Measurements from ENCODE around the gene IGSF9. TPM values are rescaled to one million over a fixed set of nuclear protein-coding genes. Genes with fewer than 3 reads are reported as not detected.

Gene IGSF9
- total RNA-seq, 4 donors from 2014 or later = 0.71 to 1.9 (median 1.4) TPM

GRCh38 chr1:159928491-159929050 is 16.8 kb downstream of the IGSF9 start:
- H3K4me3 ChIP-seq (replicated peaks in 1 of 3) = no peak overlapping the region
- H3K36me3 ChIP-seq = no peaks in the 10 kb centered on the region
- H3K27me3 ChIP-seq = no peaks in the 10 kb centered on the region
- DNase-seq = no peak
- intact Hi-C loops (cut with DNase I) = loop anchor here (10.0 kb wide), 1 partner anchor 166 kb away; the partner anchor contains the start of gene IGSF8
- TF ChIP-seq POLR2A (IDR thresholded peaks at IDR 0.05) (no peak), CTCF (IDR thresholded peaks at IDR 0.05) (no peak)
- 92 to 97% methylated on average over 9 to 11 of the region's 18 CpGs for WGBS, 2 donors
- H3K9me3 ChIP-seq = no peaks in the 10 kb centered on the region
- H3K4me1 ChIP-seq = peaks cover 18 to 25% of the 10 kb centered on the region in 2 donors
- no peak overlapping the region for H3K27ac ChIP-seq

- no peaks in the 10 kb centered on the region for H3K27me3 ChIP-seq
- intact Hi-C loops (cut with DNase I) = loop anchor here (10.0 kb wide), 1 partner anchor 167 kb away; the partner anchor contains the start of gene IGSF8
- no peak overlapping the region for H3K4me3 ChIP-seq (replicated peaks in 1 of 3)
- no peaks in the 10 kb centered on the region for H3K36me3 ChIP-seq
- H3K9me3 ChIP-seq = no peaks in the 10 kb centered on the region
- H3K4me1 ChIP-seq = peaks cover 24 to 32% of the 10 kb centered on the region in 2 donors
- 87% methylated on average over 13 of the region's 13 CpGs for WGBS, 2 donors
- H3K27ac ChIP-seq = no peak overlapping the region
- DNase-seq = no peak
- TF ChIP-seq CTCF (IDR thresholded peaks at IDR 0.05) = no peak
- no peak for TF ChIP-seq POLR2A (IDR thresholded peaks at IDR 0.05)
These were observed 17.5 kb downstream of the IGSF9 start for GRCh38 chr1:159927849-159928431.

- Histone ChIP-seq H3K27me3 (no peaks in the 10 kb centered on the region), H3K27ac (peak overlapping the region; percentile 27 to 98 (median 96)), H3K9me3 (no peaks in the 10 kb centered on the region), H3K4me1 (peaks cover 30 to 34% of the 10 kb centered on the region in 2 donors), H3K36me3 (no peaks in the 10 kb centered on the region), H3K4me3 (replicated peaks in 1 of 3) (no peak overlapping the region)
- WGBS, 2 donors = 90 to 97% methylated on average over 13 to 16 of the region's 16 CpGs
- TF ChIP-seq POLR2A (IDR thresholded peaks at IDR 0.05) (no peak), CTCF (IDR thresholded peaks at IDR 0.05) (no peak)
- no peak for DNase-seq
- intact Hi-C loops (cut with DNase I) = loop anchor here (10.0 kb wide), 1 partner anchor 167 kb away; the partner anchor contains the start of gene IGSF8
These were observed 18.1 kb downstream of the IGSF9 start for GRCh38 chr1:159927211-159927848.

- TF ChIP-seq CTCF (IDR thresholded peaks at IDR 0.05) = no peak
- peak in 1 of 2 donors; percentile 11 for TF ChIP-seq POLR2A (IDR thresholded peaks at IDR 0.05)
- DNase-seq = peak; percentile 49 to 57
- Histone ChIP-seq H3K36me3 (no peaks in the 10 kb centered on the region), H3K9me3 (no peaks in the 10 kb centered on the region), H3K4me3 (replicated peaks in 1 of 3) (peak overlapping the region; percentile 71 to 91 (median 74)), H3K4me1 (peaks cover 34 to 41% of the 10 kb centered on the region in 2 donors), H3K27ac (peak overlapping the region; percentile 93 to 98 (median 96)), H3K27me3 (no peaks in the 10 kb centered on the region)
- intact Hi-C loops (cut with DNase I) = loop anchor here (10.0 kb wide), 1 partner anchor 169 kb away; the partner anchor contains the start of gene IGSF8
- WGBS, 2 donors = 10 to 12% methylated on average over 7 of the region's 7 CpGs
These were observed 19.7 kb downstream of the IGSF9 start for GRCh38 chr1:159925719-159926078.

All from thyroid gland (tissue), 4 donors.